Measurements from ENCODE around the gene NPBWR2. TPM values are rescaled to one million over a fixed set of nuclear protein-coding genes. Genes with fewer than 3 reads are reported as not detected.

Gene NPBWR2
- total RNA-seq, 1 donor from 2014 or later = not detected

GRCh38 chr20:64069209-64069613 is 38.2 kb downstream of the NPBWR2 start:
- intact Hi-C loops (cut with micrococcal nuclease) = no loop called here
- ATAC-seq (no peak), DNase-seq (no peak)

- ATAC-seq (no peak), DNase-seq (no peak)
- intact Hi-C loops (cut with micrococcal nuclease) = no loop called here
Measured at GRCh38 chr20:64068386-64069208, 38.8 kb downstream of the NPBWR2 start.

GRCh38 chr20:64067733-64068307 is 39.5 kb downstream of the NPBWR2 start:
- DNase-seq = no peak
- intact Hi-C loops (cut with micrococcal nuclease) = no loop called here

GRCh38 chr20:64067005-64067632 is 40.2 kb downstream of the NPBWR2 start:
- intact Hi-C loops (cut with micrococcal nuclease) = no loop called here
- DNase-seq (no peak), ATAC-seq (no peak)

More at GRCh38 chr20:64067733-64068307, 39.5 kb downstream of the NPBWR2 start:
- no peak for ATAC-seq

- intact Hi-C loops (cut with micrococcal nuclease) = no loop called here
- no peak for DNase-seq
- ATAC-seq = no peak
Measured at GRCh38 chr20:64065974-64066343, 41.4 kb downstream of the NPBWR2 start.

GRCh38 chr20:64065062-64065973 is 42.0 kb downstream of the NPBWR2 start:
- no peak for DNase-seq
- intact Hi-C loops (cut with micrococcal nuclease) = no loop called here
- no peak for ATAC-seq

GRCh38 chr20:64064145-64064698 is 43.1 kb downstream of the NPBWR2 start:
- DNase-seq (no peak), ATAC-seq (no peak)
- intact Hi-C loops (cut with micrococcal nuclease) = no loop called here

- intact Hi-C loops (cut with micrococcal nuclease) = no loop called here
- DNase-seq = peak; percentile 57
- peak; percentile 17 for ATAC-seq
Measured at GRCh38 chr20:64063389-64064144, 43.8 kb downstream of the NPBWR2 start.

GRCh38 chr20:64062596-64063388 is 44.6 kb downstream of the NPBWR2 start, which contains the start of gene TCEA2:
TSS of gene TCEA2 (plus strand) at chr20:64063198. CDS start at chr20:64063313, 115 bp downstream.
- peak; percentile 99 for DNase-seq
- ATAC-seq = peak; percentile 95
- intact Hi-C loops (cut with micrococcal nuclease) = no loop called here

- no peak for ATAC-seq
- DNase-seq = no peak
- intact Hi-C loops (cut with micrococcal nuclease) = no loop called here
Measured at GRCh38 chr20:64062276-64062595, 45.1 kb downstream of the NPBWR2 start.

- intact Hi-C loops (cut with micrococcal nuclease) = no loop called here
- DNase-seq (no peak), ATAC-seq (no peak)
Measured at GRCh38 chr20:64058536-64058935, 48.8 kb downstream of the NPBWR2 start.

GRCh38 chr20:64057628-64058498 is 49.5 kb downstream of the NPBWR2 start:
- peak; percentile 85 for DNase-seq
- ATAC-seq = peak; percentile 63
- intact Hi-C loops (cut with micrococcal nuclease) = no loop called here

- DNase-seq = no peak
- intact Hi-C loops (cut with micrococcal nuclease) = no loop called here
- ATAC-seq = peak; percentile 1
Measured at GRCh38 chr20:64056889-64057627, 50.3 kb downstream of the NPBWR2 start.

- intact Hi-C loops (cut with micrococcal nuclease) = no loop called here
- ATAC-seq (no peak), DNase-seq (no peak)
Measured at GRCh38 chr20:64056639-64056888, 50.8 kb downstream of the NPBWR2 start.

GRCh38 chr20:64055893-64056638 is 51.3 kb downstream of the NPBWR2 start:
- DNase-seq (peak; percentile 76), ATAC-seq (peak; percentile 39)
- intact Hi-C loops (cut with micrococcal nuclease) = no loop called here
